Natural killer cell treated with Interleukin-12 subunit alpha and Interleukin-12 subunit beta and Interleukin-15 and Interleukin-18, amount 100 ng/mL, for 72 hours (primary cell): ENCODE data around the gene C17orf114.

Experiments used
- ATAC-seq, 2 donors: fragments of 150-1000 bp; cut with Tn5 transposase in 1 of 2; sonication (Bioruptor Pico), chemical (Tn5 transposase) in 1 of 2; 2 replicates each; pipeline ENCODE4 v1.10.0; 2021
- DNase-seq: peaks from one replicate; pipeline ENCODE4 v3.0.0; 2022; ENCODE audit warnings: low spot score
- H3K27ac Mint-ChIP-seq, 2 donors: 1 replicate in 1 of 2; 2 replicates in 1 of 2; pipeline ENCODE4 v1.8.0; 2022; ENCODE audit warnings: mixed read lengths in 2 of 2, mild to moderate bottlenecking in 1 of 2, moderate library complexity in 1 of 2
- H3K27me3 Mint-ChIP-seq, 2 donors: 1 replicate in 1 of 2; 2 replicates in 1 of 2; pipeline ENCODE4 v1.8.0; 2022; ENCODE audit warnings: mixed read lengths in 2 of 2
- H3K36me3 Mint-ChIP-seq: one replicate; pipeline ENCODE4 v1.8.0; 2022; ENCODE audit warnings: mixed read lengths
- H3K4me1 Mint-ChIP-seq, 2 donors: 1 replicate in 1 of 2; 2 replicates in 1 of 2; pipeline ENCODE4 v1.8.0; 2022; ENCODE audit warnings: low read depth in 2 of 2, mixed read lengths in 2 of 2, mild to moderate bottlenecking in 1 of 2
- H3K4me3 Mint-ChIP-seq: one replicate; pipeline ENCODE4 v1.8.0; 2022; ENCODE audit warnings: mixed read lengths
- H3K9me3 Mint-ChIP-seq: 2 replicates; pipeline ENCODE4 v1.8.0; 2022; ENCODE audit warnings: mixed read lengths

Gene C17orf114

GRCh38 chr17:4788807-4789700 is 13.1 kb downstream of the C17orf114 start, which contains the start of gene GLTPD2:
Gene GLTPD2, plus strand, starts transcription at chr17:4788964. Its CDS starts 48 bp downstream, at chr17:4789012.
- Mint-ChIP-seq H3K4me3 (peak within 1 kb of the TSS; percentile 84), H3K27me3 (peaks cover 0 to 14% of the 10 kb centered on the region in 2 donors), H3K9me3 (no peaks in the 10 kb centered on the region), H3K27ac (peak within 1 kb of the TSS; percentile 66 to 93), H3K36me3 (no peaks in the 10 kb centered on the region), H3K4me1 (peaks cover 37 to 38% of the 10 kb centered on the region in 2 donors)
- DNase-seq (no peak), ATAC-seq (no peak)

GRCh38 chr17:4788159-4788806 is 13.8 kb downstream of the C17orf114 start:
- DNase-seq (no peak), ATAC-seq (no peak)
- H3K4me3 Mint-ChIP-seq, result peak overlapping the region; percentile 84
- H3K9me3 Mint-ChIP-seq, result no peaks in the 10 kb centered on the region
- H3K27me3 Mint-ChIP-seq, result peaks cover 8 to 15% of the 10 kb centered on the region in 2 donors
- no peaks in the 10 kb centered on the region for H3K36me3 Mint-ChIP-seq
- peaks cover 34 to 38% of the 10 kb centered on the region in 2 donors for H3K4me1 Mint-ChIP-seq
- H3K27ac Mint-ChIP-seq, result peak overlapping the region; percentile 17 to 66

GRCh38 chr17:4786516-4786915 is 15.6 kb downstream of the C17orf114 start:
- DNase-seq (no peak), ATAC-seq (no peak)
- no peaks in the 10 kb centered on the region for H3K9me3 Mint-ChIP-seq
- peak overlapping the region; percentile 31 for H3K4me3 Mint-ChIP-seq
- H3K27me3 Mint-ChIP-seq, result peaks cover 16 to 21% of the 10 kb centered on the region in 2 donors
- no peaks in the 10 kb centered on the region for H3K36me3 Mint-ChIP-seq
- H3K4me1 Mint-ChIP-seq, result peaks cover 32 to 40% of the 10 kb centered on the region in 2 donors
- H3K27ac Mint-ChIP-seq, result no peak overlapping the region

GRCh38 chr17:4786106-4786511 is 16.0 kb downstream of the C17orf114 start, which contains the start of gene VMO1:
Gene VMO1, minus strand, starts transcription at chr17:4786364. Its CDS starts 12 bp downstream, at chr17:4786352.
- DNase-seq (no peak), ATAC-seq (no peak)
- Mint-ChIP-seq H3K4me3 (peak within 1 kb of the TSS; percentile 31), H3K9me3 (no peaks in the 10 kb centered on the region), H3K4me1 (peaks cover 28 to 38% of the 10 kb centered on the region in 2 donors), H3K27me3 (peaks cover 16 to 21% of the 10 kb centered on the region in 2 donors), H3K36me3 (no peaks in the 10 kb centered on the region), H3K27ac (no peak within 1 kb of the TSS)

- Mint-ChIP-seq H3K4me3 (peak overlapping the region; percentile 31), H3K36me3 (no peaks in the 10 kb centered on the region), H3K27ac (no peak overlapping the region), H3K9me3 (no peaks in the 10 kb centered on the region), H3K27me3 (peaks cover 21% of the 10 kb centered on the region in 2 donors), H3K4me1 (peaks cover 22 to 33% of the 10 kb centered on the region in 2 donors)
- ATAC-seq (no peak), DNase-seq (no peak)
Measured at GRCh38 chr17:4785311-4786105, 16.6 kb downstream of the C17orf114 start.

- peak; percentile 26 to 40 for ATAC-seq
- Mint-ChIP-seq H3K27ac (peak overlapping the region in 1 of 2 donors; percentile 7), H3K9me3 (no peaks in the 10 kb centered on the region), H3K27me3 (peaks cover 32 to 40% of the 10 kb centered on the region in 2 donors), H3K4me3 (no peak overlapping the region), H3K36me3 (no peaks in the 10 kb centered on the region), H3K4me1 (peaks cover 14 to 22% of the 10 kb centered on the region in 2 donors)
- DNase-seq, result no peak
Measured at GRCh38 chr17:4782652-4783051, 19.5 kb downstream of the C17orf114 start.

- ATAC-seq, result no peak
- DNase-seq, result no peak
- Mint-ChIP-seq H3K4me1 (peaks cover 0 to 7% of the 10 kb centered on the region in 2 donors), H3K27me3 (peaks cover 24 to 40% of the 10 kb centered on the region in 2 donors), H3K27ac (no peak overlapping the region), H3K9me3 (no peaks in the 10 kb centered on the region), H3K4me3 (no peak overlapping the region), H3K36me3 (no peaks in the 10 kb centered on the region)
Measured at GRCh38 chr17:4780325-4780955, 21.7 kb downstream of the C17orf114 start.

- H3K36me3 Mint-ChIP-seq, result no peaks in the 10 kb centered on the region
- H3K27ac Mint-ChIP-seq, result peak overlapping the region in 1 of 2 donors; percentile 40
- ATAC-seq (no peak), DNase-seq (no peak)
- peaks cover 23 to 40% of the 10 kb centered on the region in 2 donors for H3K27me3 Mint-ChIP-seq
- no peaks in the 10 kb centered on the region for H3K9me3 Mint-ChIP-seq
- peaks cover 0 to 3% of the 10 kb centered on the region in 2 donors for H3K4me1 Mint-ChIP-seq
- no peak overlapping the region for H3K4me3 Mint-ChIP-seq
Measured at GRCh38 chr17:4777969-4778760, 24.0 kb downstream of the C17orf114 start.

GRCh38 chr17:4772235-4772613 is 29.9 kb downstream of the C17orf114 start:
- H3K27me3 Mint-ChIP-seq, result peaks cover 9 to 10% of the 10 kb centered on the region in 2 donors
- H3K27ac Mint-ChIP-seq, result no peak overlapping the region
- no peaks in the 10 kb centered on the region for H3K9me3 Mint-ChIP-seq
- DNase-seq (no peak), ATAC-seq (no peak)
- H3K4me1 Mint-ChIP-seq, result peaks cover 6% of the 10 kb centered on the region in 2 donors
- no peak overlapping the region for H3K4me3 Mint-ChIP-seq
- H3K36me3 Mint-ChIP-seq, result no peaks in the 10 kb centered on the region

- no peak within 1 kb of the TSS for H3K4me3 Mint-ChIP-seq
- peaks cover 9 to 10% of the 10 kb centered on the region in 2 donors for H3K27me3 Mint-ChIP-seq
- no peak for DNase-seq
Measured at GRCh38 chr17:4771519-4772234, 30.5 kb downstream of the C17orf114 start, which contains the start of gene TM4SF5. Gene TM4SF5, plus strand, starts transcription at chr17:4771886. Its CDS starts 37 bp downstream, at chr17:4771923.

GRCh38 chr17:4769628-4770027 is 32.5 kb downstream of the C17orf114 start:
- Mint-ChIP-seq H3K36me3 (no peaks in the 10 kb centered on the region), H3K27me3 (peaks cover 10 to 11% of the 10 kb centered on the region in 2 donors), H3K4me1 (peaks cover 6% of the 10 kb centered on the region in 2 donors), H3K4me3 (no peak overlapping the region), H3K9me3 (no peaks in the 10 kb centered on the region), H3K27ac (no peak overlapping the region)
- DNase-seq (no peak), ATAC-seq (no peak)

More at GRCh38 chr17:4771519-4772234, 30.5 kb downstream of the C17orf114 start, which contains the start of gene TM4SF5:
- peaks cover 6% of the 10 kb centered on the region in 2 donors for H3K4me1 Mint-ChIP-seq
- no peak within 1 kb of the TSS for H3K27ac Mint-ChIP-seq
- no peaks in the 10 kb centered on the region for H3K36me3 Mint-ChIP-seq
- H3K9me3 Mint-ChIP-seq, result no peaks in the 10 kb centered on the region
- peak in 1 of 2 donors; percentile 52 for ATAC-seq

GRCh38 chr17:4768298-4768697 is 33.8 kb downstream of the C17orf114 start:
- Mint-ChIP-seq H3K27me3 (peaks cover 8 to 9% of the 10 kb centered on the region in 2 donors), H3K36me3 (no peaks in the 10 kb centered on the region), H3K27ac (no peak overlapping the region), H3K4me1 (peaks cover 9 to 10% of the 10 kb centered on the region in 2 donors), H3K4me3 (no peak overlapping the region), H3K9me3 (no peaks in the 10 kb centered on the region)
- no peak for DNase-seq
- ATAC-seq, result no peak
